Gastrocnemius medialis (tissue), 4 donors: ENCODE data around the gene CCL18. TPM values are rescaled to one million over a fixed set of nuclear protein-coding genes. Genes with fewer than 3 reads are reported as not detected.
"Not testable (repeated sequence)": the region's sequence is repeated elsewhere in the genome, so short reads cannot be mapped to it uniquely, and the experiment has no call there.

Experiments
- ATAC-seq, 2 donors: fragments of 150-250 bp; one replicate each; pipeline ENCODE4 v1.9.1; 2016
- DNase-seq, 2 donors: peaks; one replicate each; pipeline ENCODE4 v3.0.0-alpha.2; 2019
- H3K27ac ChIP-seq, 4 donors: fragments of 200-600 bp; sonication (generic); 1 replicate in 1 of 4; 2 replicates in 3 of 4; pipeline ENCODE4 v1.5.1; 2016 to 2018; ENCODE audit warnings: mild to moderate bottlenecking in 2 of 4, moderate library complexity in 1 of 4
- H3K27me3 ChIP-seq, 3 donors: fragments of 200-600 bp; sonication (generic) in 2 of 3; 1 replicate in 1 of 3; 2 replicates in 2 of 3; pipeline versions ENCODE4 v1.5.1 to v1.6.0; 2016 to 2019; ENCODE audit warnings: mild to moderate bottlenecking in 1 of 3, moderate library complexity in 1 of 3
- H3K36me3 ChIP-seq, 2 donors: fragments of 200-600 bp; sonication (generic) in 1 of 2; one replicate each; pipeline ENCODE4 v1.5.1; 2017 to 2018
- H3K4me1 ChIP-seq, 2 donors: fragments of 200-600 bp; sonication (generic) in 1 of 2; one replicate each; pipeline ENCODE4 v1.5.1; 2016 to 2017; ENCODE audit warnings: mild to moderate bottlenecking in 2 of 2
- H3K4me3 ChIP-seq, 4 donors: fragments of 200-600 bp; sonication (generic) in 3 of 4; 1 replicate in 1 of 4; 2 replicates in 3 of 4; pipeline ENCODE4 v1.5.1; 2016 to 2019; ENCODE audit warnings: mild to moderate bottlenecking in 2 of 4
- H3K9me3 ChIP-seq, 3 donors: fragments of 200-600 bp; sonication (generic) in 2 of 3; 1 replicate in 1 of 3; 2 replicates in 2 of 3; pipeline ENCODE4 v1.5.1; 2016 to 2019
- POLR2A ChIP-seq, 2 donors: fragments of 450-650 bp; IDR thresholded peaks; one replicate each; pipeline ENCODE4 v1.6.1; 2017; ENCODE audit warnings: antibody characterized with exemption in 2 of 2, mild to moderate bottlenecking in 2 of 2, moderate library complexity in 2 of 2
- in situ Hi-C, 4 donors: fragments of 200-750 bp; cut with MboI; loops; one replicate each; pipeline versions ENCODE4 v1.15.0 to v1.8.0; 2017; ENCODE audit warnings: low sequenced_read_pairs in 4 of 4
- intact Hi-C: fragments of 100-400 bp; cut with DNase I; formaldehyde crosslinking; loops from one replicate; pipeline ENCODE4 v1.15.1; 2023; ENCODE audit warnings: low total_unique reads
- total RNA-seq, 4 donors: library from RNA; depleted of rRNA; stranded (reverse); fragments of >200 nt; gene quantifications; one replicate each; pipeline versions ENCODE4 v1.1.0 to v1.2.3, GENCODE V29; 2016
- TF ChIP-seq, protein P1 (sequence below), 5 experiments: fragments of 450-650 bp in 3 of 5; fragments of 200-600 bp in 2 of 5; sonication (generic) in 2 of 5; IDR thresholded peaks in 4 of 5; conservative IDR thresholded peaks in 1 of 5; 1 replicate in 4 of 5; 2 replicates in 1 of 5; pipeline ENCODE4 v1.5.1; 2016 to 2019; ENCODE audit warnings: antibody characterized with exemption in 5 of 5, mild to moderate bottlenecking in 3 of 5, moderate library complexity in 3 of 5

CCL18 gene
- total RNA-seq, 4 donors from 2014 or later = 0.71 to 4.1 TPM; not detected in 2

DNA sequence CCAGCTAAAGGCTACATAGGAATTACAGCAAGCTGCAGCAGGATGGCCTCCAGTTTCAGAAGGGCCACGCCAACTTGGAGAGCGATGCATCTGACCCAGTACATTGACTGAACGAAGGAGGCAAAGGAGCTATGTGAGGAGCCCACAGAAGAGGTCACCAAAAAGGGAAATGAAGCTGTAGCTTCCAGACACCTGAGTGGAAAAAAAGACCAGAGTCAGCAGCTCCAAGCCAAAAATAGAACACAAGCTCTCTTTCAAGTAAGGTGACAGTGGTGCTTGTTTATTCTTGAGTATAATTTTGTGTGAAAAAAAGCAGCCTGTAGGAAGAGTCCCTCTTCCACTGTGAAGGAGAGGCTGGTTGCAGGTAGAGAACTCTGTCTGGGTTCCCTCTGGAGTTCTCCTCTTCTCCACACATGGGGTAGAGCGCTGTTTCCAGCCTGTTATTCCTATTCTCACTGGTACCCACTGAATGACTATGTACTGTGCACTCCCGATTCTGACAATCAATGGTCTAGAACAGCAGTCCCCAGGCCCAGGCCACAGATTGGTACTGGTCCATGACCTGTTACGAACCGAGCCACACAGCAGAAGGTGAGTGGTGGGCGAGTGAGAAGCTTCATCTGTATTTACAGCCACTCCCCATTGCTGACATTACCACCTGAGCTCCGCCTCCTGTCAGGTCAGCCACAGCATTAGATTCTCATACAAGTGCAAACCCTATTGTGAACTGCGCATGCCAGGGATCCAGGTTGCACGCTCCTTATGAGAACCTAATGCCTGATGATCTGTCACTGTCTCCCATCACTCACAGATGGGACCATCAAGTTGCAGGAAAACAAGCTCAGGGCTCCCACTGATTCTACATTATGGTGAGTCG, 54.6 kb downstream of the CCL18 start:
- in situ Hi-C loops = loop anchor here in 1 of 4 donors (10.0 kb wide), 1 partner anchor 66 kb away; no protein-coding TSS in a partner anchor
- no peak for ATAC-seq

DNA sequence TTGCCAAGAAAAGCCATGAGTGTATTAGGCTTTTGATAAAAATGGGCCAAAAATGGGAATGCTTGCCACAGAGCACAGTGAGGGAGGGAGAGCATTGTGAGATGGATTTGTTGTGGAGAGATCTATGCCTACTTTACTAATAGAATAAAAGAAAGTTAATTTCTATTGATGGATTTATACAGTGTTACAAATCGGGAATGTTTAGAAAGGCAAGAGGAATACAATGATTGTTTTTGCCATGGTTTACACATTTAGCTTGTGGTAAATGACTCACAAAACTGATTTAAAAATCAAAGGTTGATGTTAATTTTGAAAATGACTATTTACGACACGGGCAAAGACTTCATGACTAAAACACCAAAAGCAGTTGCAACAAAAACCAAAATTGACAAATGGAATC, 56.1 kb downstream of the CCL18 start:
- no peak for DNase-seq

More for the DNA sequence above, 54.6 kb downstream of the CCL18 start:
- no peak for DNase-seq
- Histone ChIP-seq H3K36me3 (no peaks in the 10 kb centered on the region), H3K27me3 (no peaks in the 10 kb centered on the region), H3K4me1 (no peaks in the 10 kb centered on the region), H3K9me3 (no peaks in the 10 kb centered on the region), H3K4me3 (no peak overlapping the region), H3K27ac (no peak overlapping the region)
- no peak for TF ChIP-seq POLR2A (IDR thresholded peaks at IDR 0.05)
- TF ChIP-seq, protein P1, sequence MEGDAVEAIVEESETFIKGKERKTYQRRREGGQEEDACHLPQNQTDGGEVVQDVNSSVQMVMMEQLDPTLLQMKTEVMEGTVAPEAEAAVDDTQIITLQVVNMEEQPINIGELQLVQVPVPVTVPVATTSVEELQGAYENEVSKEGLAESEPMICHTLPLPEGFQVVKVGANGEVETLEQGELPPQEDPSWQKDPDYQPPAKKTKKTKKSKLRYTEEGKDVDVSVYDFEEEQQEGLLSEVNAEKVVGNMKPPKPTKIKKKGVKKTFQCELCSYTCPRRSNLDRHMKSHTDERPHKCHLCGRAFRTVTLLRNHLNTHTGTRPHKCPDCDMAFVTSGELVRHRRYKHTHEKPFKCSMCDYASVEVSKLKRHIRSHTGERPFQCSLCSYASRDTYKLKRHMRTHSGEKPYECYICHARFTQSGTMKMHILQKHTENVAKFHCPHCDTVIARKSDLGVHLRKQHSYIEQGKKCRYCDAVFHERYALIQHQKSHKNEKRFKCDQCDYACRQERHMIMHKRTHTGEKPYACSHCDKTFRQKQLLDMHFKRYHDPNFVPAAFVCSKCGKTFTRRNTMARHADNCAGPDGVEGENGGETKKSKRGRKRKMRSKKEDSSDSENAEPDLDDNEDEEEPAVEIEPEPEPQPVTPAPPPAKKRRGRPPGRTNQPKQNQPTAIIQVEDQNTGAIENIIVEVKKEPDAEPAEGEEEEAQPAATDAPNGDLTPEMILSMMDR (IDR thresholded peaks at IDR 0.05 in 4 of 5, conservative IDR thresholded peaks at IDR 0.05 in 1 of 5) = no peak
- intact Hi-C loops = no loop called here

DNA sequence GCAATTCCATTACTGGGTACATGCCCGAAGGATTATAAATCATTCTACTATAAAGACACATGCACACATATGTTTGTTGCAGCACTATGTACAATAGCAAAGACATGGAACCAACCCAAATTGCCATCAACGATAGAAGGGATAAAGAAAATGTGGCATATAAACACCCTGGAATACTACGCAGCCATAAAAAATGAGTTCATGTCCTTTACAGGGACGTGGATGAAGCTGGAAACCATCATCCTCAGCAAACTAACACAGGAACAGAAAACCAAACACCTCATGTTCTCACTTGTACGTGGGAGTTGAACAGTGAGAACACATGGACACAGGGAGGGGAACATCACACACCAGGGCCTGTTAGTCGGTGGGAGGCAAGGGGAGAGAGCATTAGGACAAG, 57.0 kb downstream of the CCL18 start:
- H3K4me1 ChIP-seq, in situ Hi-C loops, H3K4me3 ChIP-seq, intact Hi-C loops, ATAC-seq, H3K27me3 ChIP-seq, H3K36me3 ChIP-seq, H3K9me3 ChIP-seq, DNase-seq, H3K27ac ChIP-seq: not testable (repeated sequence)

More for the DNA sequence above, 56.1 kb downstream of the CCL18 start:
- H3K9me3 ChIP-seq = no peaks in the 10 kb centered on the region
- H3K27ac ChIP-seq = no peak overlapping the region
- H3K4me3 ChIP-seq = no peak overlapping the region
- no peaks in the 10 kb centered on the region for H3K27me3 ChIP-seq
- in situ Hi-C loops (no loop called here), intact Hi-C loops (no loop called here)
- H3K4me1 ChIP-seq = no peaks in the 10 kb centered on the region
- no peaks in the 10 kb centered on the region for H3K36me3 ChIP-seq
- ATAC-seq = no peak
- no peak for TF ChIP-seq POLR2A (IDR thresholded peaks at IDR 0.05)
- TF ChIP-seq, protein P1 (IDR thresholded peaks at IDR 0.05 in 4 of 5, conservative IDR thresholded peaks at IDR 0.05 in 1 of 5) = no peak

Other genes starting within 250 kb of the CCL18 start
- gene HEATR9, start 195.4 kb upstream of the CCL18 start, total RNA-seq = not detected
- 1 to 10 TPM in 3 of 4 donors, under 1 TPM in 1; 0.55 to 2.1 (median 1.8) TPM for gene CCL5, start 183.9 kb upstream of the CCL18 start, total RNA-seq
- gene RDM1, start 133.5 kb upstream of the CCL18 start, total RNA-seq = not detected
- gene LYZL6, start 120.6 kb upstream of the CCL18 start, total RNA-seq = not detected
- gene CCL16, start 82.8 kb upstream of the CCL18 start, total RNA-seq = under 1 TPM in 1 of 4 donors, not detected in 3; 0.33 TPM
- gene CCL14, start 77.5 kb upstream of the CCL18 start, total RNA-seq = 10 to 100 TPM in 2 of 4 donors, 1 to 10 TPM in 2; 4.9 to 25.9 (median 12.1) TPM
- not detected for gene CCL15, start 62.7 kb upstream of the CCL18 start, total RNA-seq
- not detected for gene CCL23, start 46.3 kb upstream of the CCL18 start, total RNA-seq
- gene CCL3, start 25.9 kb downstream of the CCL18 start, total RNA-seq = 1 to 10 TPM in 1 of 4 donors, under 1 TPM in 1, not detected in 2; 0.68 to 1.7 TPM
- under 1 TPM in 2 of 4 donors, not detected in 2; 0.42 to 0.49 TPM for gene CCL4, start 39.6 kb downstream of the CCL18 start, total RNA-seq
- 1 to 10 TPM in 1 of 4 donors, under 1 TPM in 1, not detected in 2; 0.98 to 4.8 TPM for gene TBC1D3B, start 112.4 kb downstream of the CCL18 start, total RNA-seq
- gene CCL3L1, start 132.5 kb downstream of the CCL18 start, total RNA-seq = not detected
- not detected for gene CCL4L2, start 146.8 kb downstream of the CCL18 start, total RNA-seq
- gene TBC1D3I, start 200.3 kb downstream of the CCL18 start, total RNA-seq = under 1 TPM in 1 of 4 donors, not detected in 3; 0.25 TPM